OCI-LY1 (cell line): ENCODE results near the gene UMAD1.

Source experiments
- EZH2 ChIP-seq: fragments of 200-600 bp; sonication (generic), shearing (Covaris generic); IDR thresholded peaks from 2 replicates; pipeline ENCODE4 v1.8.0; 2017; ENCODE audit warnings: borderline replicate concordance, mixed run types, mild to moderate bottlenecking, antibody characterized with exemption, low read length, moderate library complexity, mixed read lengths
- TF ChIP-seq, protein P1 (sequence below): fragments of 200-600 bp; sonication (generic), shearing (Covaris generic); IDR thresholded peaks from 2 replicates; pipeline ENCODE4 v1.5.1; 2017; ENCODE audit warnings: mild to moderate bottlenecking, antibody characterized with exemption, low read length, moderate library complexity, mixed read lengths

DNA sequence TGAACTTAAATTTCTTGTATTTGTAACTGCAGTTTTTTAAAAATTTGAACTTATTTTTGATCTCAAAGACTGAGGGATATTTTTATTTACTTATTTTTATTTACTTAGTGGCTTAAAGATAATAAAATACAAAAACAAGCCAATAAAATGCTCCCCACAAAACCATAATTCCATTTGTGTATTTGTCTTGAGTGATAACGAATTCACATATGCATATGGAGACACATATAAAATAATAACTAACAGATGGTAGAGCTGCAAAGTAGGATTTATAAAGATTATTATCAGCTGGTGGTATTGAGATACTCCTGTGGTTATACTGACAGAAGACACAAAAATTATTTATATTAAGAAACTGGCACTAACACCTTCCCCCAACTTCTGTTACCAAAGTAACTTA, 168.1 kb downstream of the UMAD1 start:
- TF ChIP-seq, protein P1, sequence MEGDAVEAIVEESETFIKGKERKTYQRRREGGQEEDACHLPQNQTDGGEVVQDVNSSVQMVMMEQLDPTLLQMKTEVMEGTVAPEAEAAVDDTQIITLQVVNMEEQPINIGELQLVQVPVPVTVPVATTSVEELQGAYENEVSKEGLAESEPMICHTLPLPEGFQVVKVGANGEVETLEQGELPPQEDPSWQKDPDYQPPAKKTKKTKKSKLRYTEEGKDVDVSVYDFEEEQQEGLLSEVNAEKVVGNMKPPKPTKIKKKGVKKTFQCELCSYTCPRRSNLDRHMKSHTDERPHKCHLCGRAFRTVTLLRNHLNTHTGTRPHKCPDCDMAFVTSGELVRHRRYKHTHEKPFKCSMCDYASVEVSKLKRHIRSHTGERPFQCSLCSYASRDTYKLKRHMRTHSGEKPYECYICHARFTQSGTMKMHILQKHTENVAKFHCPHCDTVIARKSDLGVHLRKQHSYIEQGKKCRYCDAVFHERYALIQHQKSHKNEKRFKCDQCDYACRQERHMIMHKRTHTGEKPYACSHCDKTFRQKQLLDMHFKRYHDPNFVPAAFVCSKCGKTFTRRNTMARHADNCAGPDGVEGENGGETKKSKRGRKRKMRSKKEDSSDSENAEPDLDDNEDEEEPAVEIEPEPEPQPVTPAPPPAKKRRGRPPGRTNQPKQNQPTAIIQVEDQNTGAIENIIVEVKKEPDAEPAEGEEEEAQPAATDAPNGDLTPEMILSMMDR: no peak
- TF ChIP-seq EZH2: no peak
